NK-92 (cell line): ENCODE data around the gene GRPR.
"Not testable (repeated sequence)": the region's sequence is repeated elsewhere in the genome, so short reads cannot be mapped to it uniquely, and the experiment has no call there.

ENCODE experiments used
- DNase-seq: peaks from one replicate; lab custom pipeline; 2025; ENCODE audit not compliant: unreplicated experiment; lab: John Stamatoyannopoulos, UW

The GRPR gene

GRCh38 chrX:16175329-16176061, 52.1 kb downstream of the GRPR start:
- no peak for DNase-seq

- DNase-seq, result no peak
These were observed 53.9 kb downstream of the GRPR start for GRCh38 chrX:16177260-16177659.

- DNase-seq, result not testable (repeated sequence)
These were observed 60.5 kb downstream of the GRPR start for GRCh38 chrX:16183843-16184242.

- DNase-seq, result no peak
These were observed 62.4 kb downstream of the GRPR start for GRCh38 chrX:16185725-16186136.

- DNase-seq, result no peak
These were observed 63.1 kb downstream of the GRPR start for GRCh38 chrX:16186380-16187007.

- DNase-seq, result no peak
These were observed 63.8 kb downstream of the GRPR start for GRCh38 chrX:16187024-16187760.

GRCh38 chrX:16188687-16189086, 65.3 kb downstream of the GRPR start:
- no peak for DNase-seq

- no peak for DNase-seq
These were observed 68.2 kb downstream of the GRPR start for GRCh38 chrX:16191605-16192004.

- DNase-seq, result no peak
These were observed 73.5 kb downstream of the GRPR start for GRCh38 chrX:16196829-16197228.

GRCh38 chrX:16199343-16199742, 76.0 kb downstream of the GRPR start:
- no peak for DNase-seq

- DNase-seq, result no peak
These were observed 79.6 kb downstream of the GRPR start for GRCh38 chrX:16202943-16203342.
